OCI-LY3 (cell line): Measurements from ENCODE around the gene KLHL29.

Experiments used
- H2AFZ ChIP-seq: fragments of 200-600, 300-600 bp; shearing (Covaris generic); 2 replicates; pipeline ENCODE4 v1.6.0; 2014; ENCODE audit warnings: antibody characterized with exemption, low read depth, low read length
- H3K27ac ChIP-seq: fragments of 200-600, 300-600 bp; sonication (generic); 2 replicates; pipeline ENCODE4 v1.5.1; 2014; ENCODE audit warnings: mild to moderate bottlenecking, low read length, moderate library complexity, mixed read lengths
- H3K27me3 ChIP-seq: fragments of 200-600, 300-600 bp; sonication (generic); 2 replicates; pipeline ENCODE4 v1.6.1; 2014; ENCODE audit warnings: low read depth, low read length, mixed read lengths
- H3K36me3 ChIP-seq: fragments of 200-600, 300-600 bp; sonication (generic); replicated peaks from 2 replicates; pipeline ENCODE3; 2014; ENCODE audit warnings: low read depth, low read length, mixed read lengths
- H3K4me1 ChIP-seq: fragments of 300-600, 200-600 bp; sonication (generic); 2 replicates; pipeline ENCODE4 v1.6.1; 2014; ENCODE audit warnings: low read length, mixed read lengths
- H3K4me2 ChIP-seq: fragments of 200-600, 300-600 bp; sonication (generic); 2 replicates; pipeline ENCODE4 v1.6.1; 2014; ENCODE audit warnings: low read length, mixed read lengths
- H3K4me3 ChIP-seq: fragments of 300-600, 200-600 bp; sonication (generic); 2 replicates; pipeline ENCODE4 v1.5.1; 2014; ENCODE audit warnings: antibody characterized with exemption, mild to moderate bottlenecking, low read length, moderate library complexity
- H3K79me2 ChIP-seq: fragments of 300-600, 200-600 bp; shearing (Covaris generic); 2 replicates; pipeline ENCODE4 v1.6.1; 2014; ENCODE audit warnings: mild to moderate bottlenecking, low read length, mixed read lengths
- H3K9ac ChIP-seq: fragments of 300-600, 200-600 bp; shearing (Covaris generic); 2 replicates; pipeline ENCODE4 v1.6.0; 2014; ENCODE audit warnings: mild to moderate bottlenecking, low read length, moderate library complexity
- H3K9me3 ChIP-seq: fragments of 200-600, 300-600 bp; shearing (Covaris generic); 2 replicates; pipeline ENCODE4 v1.6.1; 2014; ENCODE audit warnings: low read length, mixed read lengths; ENCODE audit not compliant: insufficient read depth
- H4K20me1 ChIP-seq: fragments of 200-600, 300-600 bp; sonication (generic); 2 replicates; pipeline ENCODE4 v1.6.1; 2016; ENCODE audit warnings: low read length, mixed read lengths; ENCODE audit not compliant: insufficient read depth
- EZH2phosphoT487 ChIP-seq: fragments of 200-600 bp; shearing (Covaris generic); IDR thresholded peaks from 2 replicates; pipeline ENCODE4 v1.6.1; 2018; ENCODE audit warnings: antibody characterized with exemption, mixed run types, low read depth
- TF ChIP-seq, protein P1 (sequence below): fragments of 200-600, 300-600 bp; sonication (generic); IDR thresholded peaks from 2 replicates; pipeline ENCODE4 v1.5.1; 2014; ENCODE audit warnings: antibody characterized with exemption, low read length, low read depth

The KLHL29 gene

GRCh38 chr2:23584054-23584745 lies 199.2 kb downstream of the KLHL29 start:
- Histone ChIP-seq H3K27ac (no peak overlapping the region), H3K9me3 (no peaks in the 10 kb centered on the region), H3K79me2 (no peaks in the 10 kb centered on the region), H3K4me2 (no peak overlapping the region), H4K20me1 (no peaks in the 10 kb centered on the region), H3K9ac (no peak overlapping the region), H3K27me3 (no peaks in the 10 kb centered on the region), H3K4me1 (no peaks in the 10 kb centered on the region), H3K36me3 (no peaks in the 10 kb centered on the region), H2AFZ (no peak overlapping the region), H3K4me3 (no peak overlapping the region)
- TF ChIP-seq EZH2phosphoT487, result no peak
- TF ChIP-seq, protein P1, sequence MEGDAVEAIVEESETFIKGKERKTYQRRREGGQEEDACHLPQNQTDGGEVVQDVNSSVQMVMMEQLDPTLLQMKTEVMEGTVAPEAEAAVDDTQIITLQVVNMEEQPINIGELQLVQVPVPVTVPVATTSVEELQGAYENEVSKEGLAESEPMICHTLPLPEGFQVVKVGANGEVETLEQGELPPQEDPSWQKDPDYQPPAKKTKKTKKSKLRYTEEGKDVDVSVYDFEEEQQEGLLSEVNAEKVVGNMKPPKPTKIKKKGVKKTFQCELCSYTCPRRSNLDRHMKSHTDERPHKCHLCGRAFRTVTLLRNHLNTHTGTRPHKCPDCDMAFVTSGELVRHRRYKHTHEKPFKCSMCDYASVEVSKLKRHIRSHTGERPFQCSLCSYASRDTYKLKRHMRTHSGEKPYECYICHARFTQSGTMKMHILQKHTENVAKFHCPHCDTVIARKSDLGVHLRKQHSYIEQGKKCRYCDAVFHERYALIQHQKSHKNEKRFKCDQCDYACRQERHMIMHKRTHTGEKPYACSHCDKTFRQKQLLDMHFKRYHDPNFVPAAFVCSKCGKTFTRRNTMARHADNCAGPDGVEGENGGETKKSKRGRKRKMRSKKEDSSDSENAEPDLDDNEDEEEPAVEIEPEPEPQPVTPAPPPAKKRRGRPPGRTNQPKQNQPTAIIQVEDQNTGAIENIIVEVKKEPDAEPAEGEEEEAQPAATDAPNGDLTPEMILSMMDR, result no peak

DNA sequence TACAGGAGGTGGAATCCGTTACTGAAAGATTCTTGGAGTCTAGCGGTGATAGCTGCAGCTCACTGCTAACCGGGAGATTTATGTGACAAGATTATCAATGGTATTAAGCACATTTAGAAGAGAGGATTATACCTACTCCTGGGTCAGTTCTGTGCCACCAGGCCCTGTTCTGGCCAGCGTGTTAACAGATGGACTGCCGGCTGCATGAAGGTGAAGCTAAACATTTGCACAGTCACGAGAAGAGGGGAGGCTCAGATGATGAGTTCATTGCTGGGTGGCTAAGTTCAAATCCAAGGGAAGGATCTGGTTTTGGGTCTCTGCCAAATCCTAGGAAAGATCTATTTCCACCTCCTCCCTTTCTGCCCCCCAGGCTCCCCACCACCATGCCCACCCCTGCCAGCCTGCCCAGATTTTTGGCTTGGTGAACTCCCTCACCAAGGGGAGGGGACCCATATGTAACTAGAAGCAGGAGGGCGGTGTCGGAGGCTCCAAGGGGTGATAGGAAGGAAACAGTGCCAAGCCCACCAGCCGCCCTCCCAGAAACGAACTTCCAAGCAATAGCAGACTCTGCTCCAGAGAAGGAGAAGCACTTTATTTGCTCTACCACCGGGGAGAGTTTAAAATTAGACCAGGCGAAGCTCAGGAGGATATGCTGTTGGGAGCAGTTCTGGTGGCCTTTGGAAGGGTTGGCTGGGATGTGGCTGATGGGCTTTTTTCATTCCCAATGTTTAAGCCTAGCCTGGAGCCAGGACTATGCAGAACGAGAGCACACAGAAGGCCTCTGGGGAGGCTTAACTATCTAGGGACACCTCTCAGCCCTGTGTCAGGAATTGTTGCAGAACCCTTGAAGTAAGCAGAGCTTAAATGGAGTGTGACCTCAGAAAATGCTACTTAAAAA lies 200.5 kb downstream of the KLHL29 start:
- no peaks in the 10 kb centered on the region for H3K9me3 ChIP-seq
- H4K20me1 ChIP-seq, result no peaks in the 10 kb centered on the region
- no peaks in the 10 kb centered on the region for H3K27me3 ChIP-seq
- no peak overlapping the region for H3K4me2 ChIP-seq
- no peak overlapping the region for H2AFZ ChIP-seq
- no peak overlapping the region for H3K4me3 ChIP-seq
- no peaks in the 10 kb centered on the region for H3K36me3 ChIP-seq
- no peak overlapping the region for H3K9ac ChIP-seq
- H3K79me2 ChIP-seq, result no peaks in the 10 kb centered on the region
- H3K4me1 ChIP-seq, result no peaks in the 10 kb centered on the region
- H3K27ac ChIP-seq, result no peak overlapping the region
- TF ChIP-seq, protein P1, result no peak
- TF ChIP-seq EZH2phosphoT487, result no peak

GRCh38 chr2:23586741-23587306 lies 201.8 kb downstream of the KLHL29 start:
- no peak overlapping the region for H2AFZ ChIP-seq
- H3K9me3 ChIP-seq, result no peaks in the 10 kb centered on the region
- no peaks in the 10 kb centered on the region for H3K27me3 ChIP-seq
- no peaks in the 10 kb centered on the region for H3K79me2 ChIP-seq
- H3K4me2 ChIP-seq, result no peak overlapping the region
- TF ChIP-seq EZH2phosphoT487, result no peak
- TF ChIP-seq, protein P1, result no peak
- H3K9ac ChIP-seq, result no peak overlapping the region
- no peaks in the 10 kb centered on the region for H3K4me1 ChIP-seq
- no peak overlapping the region for H3K4me3 ChIP-seq
- H3K27ac ChIP-seq, result no peak overlapping the region
- no peaks in the 10 kb centered on the region for H4K20me1 ChIP-seq
- no peaks in the 10 kb centered on the region for H3K36me3 ChIP-seq

- no peaks in the 10 kb centered on the region for H3K27me3 ChIP-seq
- no peak overlapping the region for H3K9ac ChIP-seq
- H4K20me1 ChIP-seq, result no peaks in the 10 kb centered on the region
- H3K4me2 ChIP-seq, result no peak overlapping the region
- H3K79me2 ChIP-seq, result no peaks in the 10 kb centered on the region
- H3K4me3 ChIP-seq, result no peak overlapping the region
- no peaks in the 10 kb centered on the region for H3K9me3 ChIP-seq
- H2AFZ ChIP-seq, result no peak overlapping the region
- no peaks in the 10 kb centered on the region for H3K4me1 ChIP-seq
- H3K36me3 ChIP-seq, result no peaks in the 10 kb centered on the region
- TF ChIP-seq, protein P1, result no peak
- no peak for TF ChIP-seq EZH2phosphoT487
- no peak overlapping the region for H3K27ac ChIP-seq
Measured at GRCh38 chr2:23587341-23587880, 202.4 kb downstream of the KLHL29 start.
